GM18511 (cell line): ENCODE results near the gene SIGLEC15.
A peak's percentile ranks its signal among the peaks of the same experiment; 100 is the strongest.

ENCODE experiments used
- ATAC-seq: cut with Tn5 transposase; IDR thresholded peaks from one replicate; pipeline ENCODE4 v1.9.1; 2021; ENCODE audit warnings: mild to moderate bottlenecking, moderate library complexity; ENCODE audit not compliant: unreplicated experiment

The SIGLEC15 gene

GRCh38 chr18:45877403-45877802 lies 51.9 kb downstream of the SIGLEC15 start:
- ATAC-seq = no peak

DNA sequence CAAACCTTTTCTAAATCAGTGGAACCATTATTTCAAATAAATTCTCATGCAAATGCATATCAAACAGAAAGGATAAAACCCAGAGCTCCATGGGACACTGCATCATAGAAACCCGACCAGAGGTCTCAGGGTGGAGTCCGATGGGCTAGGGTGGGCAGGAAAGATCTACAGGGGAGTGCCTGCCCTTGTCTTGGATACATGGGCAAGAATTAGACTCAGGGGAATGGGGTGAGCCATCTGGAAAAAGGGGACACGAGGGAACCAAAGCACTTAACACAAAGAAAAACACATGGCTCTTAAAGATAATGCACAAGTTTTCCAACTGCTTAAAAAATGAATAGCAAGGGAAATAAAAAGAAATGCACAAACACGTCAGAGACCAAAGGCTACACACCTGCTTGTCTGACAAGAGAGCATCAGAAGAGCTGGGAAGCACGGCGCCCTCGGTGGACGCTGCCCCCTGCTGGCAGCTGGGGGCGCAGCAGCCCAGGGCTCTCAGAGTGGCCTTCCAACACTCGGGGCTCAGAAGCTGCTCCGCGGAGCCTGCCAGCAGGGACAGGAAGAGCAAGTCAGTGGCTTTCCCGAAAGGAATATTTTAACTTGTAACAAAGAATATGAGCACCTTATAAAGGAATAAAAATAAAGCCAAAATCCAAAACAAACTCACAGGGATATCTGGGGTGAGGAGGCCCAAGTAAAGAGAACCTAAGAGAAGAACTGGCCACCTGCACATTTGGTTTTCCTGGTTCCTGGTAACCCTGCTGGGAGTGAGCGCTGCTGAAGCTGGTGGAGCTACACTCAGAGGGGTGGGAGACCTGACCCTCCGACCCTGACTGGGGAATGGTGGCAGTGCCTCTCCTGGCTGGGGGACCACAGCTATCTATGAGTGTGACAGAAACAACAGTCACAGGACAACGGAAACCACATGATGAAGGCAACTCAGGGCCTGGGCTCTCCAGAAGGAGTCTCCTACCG lies 54.5 kb downstream of the SIGLEC15 start:
- peak; percentile 90 for ATAC-seq

- no peak for ATAC-seq
These were observed 55.5 kb downstream of the SIGLEC15 start for GRCh38 chr18:45880876-45881558.

- ATAC-seq = no peak
These were observed 62.1 kb downstream of the SIGLEC15 start for GRCh38 chr18:45887585-45887984.

GRCh38 chr18:45889419-45890064 lies 64.1 kb downstream of the SIGLEC15 start:
- no peak for ATAC-seq

DNA sequence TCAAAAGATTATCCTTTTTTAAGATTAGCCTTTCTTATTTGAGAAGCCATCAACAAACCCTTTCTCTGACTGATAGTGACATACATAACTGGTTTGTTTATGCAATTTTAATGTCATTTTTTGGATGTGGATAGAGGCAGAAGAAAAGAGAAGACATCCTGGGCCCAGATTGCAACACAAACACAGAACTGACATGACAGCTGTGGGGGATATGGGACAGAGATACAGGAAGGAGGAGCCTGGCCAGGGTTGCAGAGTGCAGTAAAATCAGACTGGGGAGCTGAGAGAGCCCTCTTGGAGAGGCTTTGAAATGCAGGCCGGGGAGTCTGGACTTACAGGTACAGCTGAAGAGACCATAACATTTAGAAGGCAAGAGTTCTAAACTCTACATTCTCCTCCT lies 65.1 kb downstream of the SIGLEC15 start:
- no peak for ATAC-seq

DNA sequence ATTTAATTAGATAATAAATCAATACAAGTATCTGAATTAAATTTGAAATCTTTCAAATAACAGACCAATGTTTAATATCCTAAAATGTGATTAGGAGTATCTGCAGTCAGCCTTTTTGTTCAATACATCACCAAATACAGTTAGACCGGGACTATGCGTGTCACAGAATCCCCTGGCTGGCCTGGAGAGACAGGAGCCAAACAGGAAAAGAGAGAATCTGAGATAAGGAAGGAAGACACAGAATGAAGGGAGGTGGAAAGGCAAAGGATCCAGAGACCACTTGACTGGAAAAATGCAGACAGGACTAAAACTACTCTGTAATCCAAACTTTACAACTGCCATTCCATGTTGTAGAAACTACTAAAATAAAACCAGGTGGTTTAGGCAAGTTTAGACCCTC lies 66.3 kb downstream of the SIGLEC15 start:
- ATAC-seq = no peak
